Activated T-helper 17 cell treated with anti-CD3 and anti-CD28 coated beads, Interleukin-2, amount 50 U/mL, for 72 hours (primary cell): ENCODE results near the gene TTC9. TPM values are rescaled to one million over a fixed set of nuclear protein-coding genes. Genes with fewer than 3 reads are reported as not detected.
A peak's percentile ranks its signal among the peaks of the same experiment; 100 is the strongest.

Source experiments
- ATAC-seq: fragments of 150-1000 bp; cut with Tn5 transposase; replicated peaks from 2 replicates; pipeline ENCODE4 v1.10.0; 2021; ENCODE audit warnings: mild to moderate bottlenecking, moderate library complexity
- H3K27ac Mint-ChIP-seq: one replicate; pipeline ENCODE4 v1.8.0; 2022; ENCODE audit warnings: mixed read lengths
- H3K27me3 Mint-ChIP-seq: one replicate; pipeline ENCODE4 v1.8.0; 2022; ENCODE audit warnings: mixed read lengths
- H3K36me3 Mint-ChIP-seq: one replicate; pipeline ENCODE4 v1.8.0; 2022; ENCODE audit warnings: low read depth, mild to moderate bottlenecking, mixed read lengths
- H3K4me1 Mint-ChIP-seq: one replicate; pipeline ENCODE4 v1.8.0; 2022; ENCODE audit warnings: mixed read lengths
- H3K4me3 Mint-ChIP-seq: one replicate; pipeline ENCODE4 v1.8.0; 2022; ENCODE audit warnings: mild to moderate bottlenecking, mixed read lengths
- H3K9me3 Mint-ChIP-seq: one replicate; pipeline ENCODE4 v1.8.0; 2022; ENCODE audit warnings: mixed read lengths
- total RNA-seq, 2 donors: library from RNA; stranded (reverse); gene quantifications; one replicate each; pipeline ENCODE4 v1.2.3, GENCODE V29; 2022

The TTC9 gene
- total RNA-seq, 2 donors from 2014 or later, result 4.7 to 8.0 TPM

DNA sequence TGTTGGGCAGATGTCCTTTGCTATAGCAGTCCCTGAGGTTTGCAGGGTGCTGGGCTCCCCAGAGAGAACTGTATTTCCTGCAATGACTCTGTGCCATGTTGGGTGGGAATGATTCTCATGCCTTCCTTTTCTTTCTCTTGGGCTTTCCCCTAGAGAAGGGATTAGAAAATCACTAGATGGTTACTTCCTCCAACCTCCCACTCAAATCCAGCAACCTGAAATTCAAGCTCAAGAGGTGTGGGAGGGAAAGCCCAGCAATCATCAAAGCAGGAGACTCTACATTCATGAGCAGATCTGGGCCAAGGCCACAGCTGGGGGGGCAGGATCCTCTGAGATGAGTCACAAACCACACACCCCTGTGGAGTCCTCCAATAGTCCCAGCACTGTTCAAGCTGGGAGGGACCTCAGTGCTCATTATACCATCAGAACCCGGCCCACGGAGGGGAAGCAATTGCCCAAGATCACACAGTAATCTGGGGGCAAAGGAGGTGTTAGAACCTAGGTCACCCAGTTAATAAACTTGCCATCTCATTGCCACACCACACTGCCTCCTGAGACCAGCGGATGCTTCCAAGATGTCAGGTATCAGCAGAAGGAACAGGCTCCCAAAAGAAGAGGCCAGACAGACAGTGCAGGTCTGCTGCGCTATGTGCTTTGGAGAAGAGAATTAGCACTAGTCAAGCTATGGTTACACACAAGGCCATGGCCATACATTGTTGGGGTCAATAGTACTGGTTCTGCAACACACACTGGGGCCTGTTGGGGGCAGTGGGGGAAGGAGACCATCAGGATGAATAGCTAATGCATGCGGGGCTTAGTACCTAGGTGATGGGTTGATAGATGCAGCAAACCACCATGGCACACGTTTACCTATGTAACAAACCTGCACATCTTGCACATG lies 65.7 kb downstream of the TTC9 start:
- no peaks in the 10 kb centered on the region for H3K27me3 Mint-ChIP-seq
- H3K4me3 Mint-ChIP-seq, result no peak overlapping the region
- ATAC-seq, result peak; percentile 69
- H3K4me1 Mint-ChIP-seq, result no peaks in the 10 kb centered on the region
- no peaks in the 10 kb centered on the region for H3K9me3 Mint-ChIP-seq
- no peaks in the 10 kb centered on the region for H3K36me3 Mint-ChIP-seq
- H3K27ac Mint-ChIP-seq, result no peak overlapping the region

DNA sequence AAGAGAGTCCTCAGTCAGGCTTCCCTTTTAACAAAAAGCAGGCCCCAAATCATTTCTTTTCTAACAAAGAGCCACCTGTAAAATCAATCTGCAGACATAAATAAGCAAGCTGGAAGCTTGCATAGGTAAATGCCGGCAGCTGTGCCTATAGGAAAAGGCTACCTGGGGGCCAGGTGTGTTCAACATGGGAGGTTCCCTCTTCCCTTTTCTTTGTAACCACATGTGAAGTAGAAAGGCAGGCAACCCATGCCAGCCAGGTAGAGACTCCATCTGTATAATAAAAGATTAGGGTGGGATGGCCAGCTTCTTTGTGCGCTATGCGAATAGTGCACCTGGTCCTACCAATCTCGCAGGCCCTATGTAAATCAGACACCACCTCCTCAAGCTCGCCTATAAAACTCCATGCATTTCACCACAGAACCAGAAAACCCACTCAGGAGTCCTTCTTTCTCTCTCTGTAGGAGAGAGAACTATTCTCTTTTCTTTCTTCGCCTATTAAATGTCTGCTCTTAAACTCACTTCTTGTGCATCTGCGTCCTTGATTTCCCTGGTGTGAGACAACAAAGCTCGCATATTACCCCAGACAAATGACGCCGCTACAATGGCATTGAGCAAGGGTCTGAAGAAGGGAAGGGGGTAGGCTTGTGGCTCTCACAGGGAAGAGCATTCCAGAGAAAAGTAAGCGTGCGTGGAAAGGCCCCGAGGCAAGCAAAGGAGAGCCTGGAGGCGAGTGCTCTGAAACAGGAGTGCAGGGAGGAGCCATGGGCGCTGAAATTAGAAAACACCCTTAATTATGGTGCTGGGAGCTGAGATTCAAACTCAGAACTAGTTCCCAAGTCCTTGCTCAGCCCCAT lies 67.2 kb downstream of the TTC9 start:
- Mint-ChIP-seq H3K27ac (no peak overlapping the region), H3K9me3 (no peaks in the 10 kb centered on the region), H3K4me3 (no peak overlapping the region), H3K27me3 (no peaks in the 10 kb centered on the region), H3K4me1 (peaks cover 3% of the 10 kb centered on the region), H3K36me3 (no peaks in the 10 kb centered on the region)
- ATAC-seq, result no peak

DNA sequence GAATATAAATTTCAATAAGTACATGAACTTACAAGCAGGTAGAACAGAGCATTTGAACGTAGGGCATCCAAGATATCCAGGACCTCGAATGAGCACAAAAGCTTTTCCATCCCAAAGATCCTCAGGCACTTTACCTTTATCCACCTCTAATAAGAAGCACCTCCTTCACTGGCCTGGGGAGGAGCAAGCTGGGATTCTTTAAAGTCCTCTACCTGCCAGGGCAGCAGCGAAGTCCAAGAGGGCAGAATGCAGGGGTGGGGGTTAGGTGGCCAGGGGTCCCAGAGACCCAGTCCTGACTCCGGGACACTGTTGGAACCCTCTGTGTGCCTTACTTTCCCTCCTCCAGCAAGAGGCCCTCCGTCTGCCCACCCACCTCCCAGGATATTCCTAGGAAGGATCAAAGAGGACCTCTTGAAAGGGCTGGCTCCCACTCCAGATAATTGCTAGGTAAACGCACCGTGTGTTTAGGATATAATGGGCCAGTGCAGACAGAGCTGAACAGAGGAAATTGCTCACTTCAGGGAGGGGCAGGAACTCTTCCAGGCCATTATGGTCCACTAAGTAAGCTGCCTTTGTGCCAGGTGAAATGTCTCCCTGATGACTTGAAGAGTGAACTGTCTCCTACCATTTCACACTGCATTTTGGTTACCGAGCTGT lies 68.1 kb downstream of the TTC9 start:
- H3K27ac Mint-ChIP-seq, result no peak overlapping the region
- ATAC-seq, result no peak
- H3K27me3 Mint-ChIP-seq, result no peaks in the 10 kb centered on the region
- H3K36me3 Mint-ChIP-seq, result no peaks in the 10 kb centered on the region
- H3K4me3 Mint-ChIP-seq, result no peak overlapping the region
- H3K4me1 Mint-ChIP-seq, result peaks cover 6% of the 10 kb centered on the region
- no peaks in the 10 kb centered on the region for H3K9me3 Mint-ChIP-seq

DNA sequence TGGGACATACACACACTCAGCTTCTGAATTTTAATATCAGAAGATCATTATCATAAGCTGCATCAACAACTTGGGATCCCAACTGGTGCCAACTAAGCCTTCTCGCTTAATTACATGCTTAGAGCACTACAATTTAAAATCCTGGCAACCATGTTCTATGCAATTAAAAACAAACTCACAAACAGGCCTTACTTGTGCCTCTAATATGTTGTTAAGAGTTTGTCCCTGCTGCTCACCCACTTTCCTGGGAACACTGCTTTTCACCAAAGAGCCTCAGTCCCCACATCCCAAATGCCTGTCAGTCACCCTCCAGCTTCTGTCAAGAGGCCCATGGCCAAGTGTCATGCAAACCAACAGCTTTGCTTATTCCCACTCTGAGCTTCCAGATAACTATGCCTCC lies 69.7 kb downstream of the TTC9 start:
- Mint-ChIP-seq H3K9me3 (no peaks in the 10 kb centered on the region), H3K4me3 (no peak overlapping the region), H3K36me3 (no peaks in the 10 kb centered on the region), H3K27me3 (peaks cover 3% of the 10 kb centered on the region), H3K27ac (no peak overlapping the region), H3K4me1 (peaks cover 6% of the 10 kb centered on the region)
- no peak for ATAC-seq

DNA sequence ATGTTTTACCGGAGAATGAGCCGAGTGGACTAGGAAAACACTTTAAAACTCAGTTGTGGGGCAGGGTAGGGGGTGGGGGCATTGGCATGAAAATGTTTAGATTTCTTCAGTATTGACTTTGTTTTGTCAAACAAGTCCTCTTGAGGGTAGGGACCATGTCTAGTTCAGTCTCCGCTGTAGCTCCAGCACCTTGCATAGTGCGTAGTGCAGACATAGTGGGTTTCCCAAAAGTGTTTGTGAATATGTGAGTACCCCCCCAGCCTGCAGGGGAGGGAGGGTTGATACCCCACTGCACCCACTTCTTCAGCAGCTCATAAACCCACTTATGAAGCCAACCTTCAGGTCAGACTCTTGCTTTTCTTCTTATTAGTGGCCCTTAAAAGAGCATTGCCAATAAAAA lies 71.4 kb downstream of the TTC9 start:
- no peak for ATAC-seq
- Mint-ChIP-seq H3K27ac (no peak overlapping the region), H3K9me3 (no peaks in the 10 kb centered on the region), H3K36me3 (no peaks in the 10 kb centered on the region), H3K4me3 (no peak overlapping the region), H3K27me3 (peaks cover 3% of the 10 kb centered on the region), H3K4me1 (peaks cover 6% of the 10 kb centered on the region)

DNA sequence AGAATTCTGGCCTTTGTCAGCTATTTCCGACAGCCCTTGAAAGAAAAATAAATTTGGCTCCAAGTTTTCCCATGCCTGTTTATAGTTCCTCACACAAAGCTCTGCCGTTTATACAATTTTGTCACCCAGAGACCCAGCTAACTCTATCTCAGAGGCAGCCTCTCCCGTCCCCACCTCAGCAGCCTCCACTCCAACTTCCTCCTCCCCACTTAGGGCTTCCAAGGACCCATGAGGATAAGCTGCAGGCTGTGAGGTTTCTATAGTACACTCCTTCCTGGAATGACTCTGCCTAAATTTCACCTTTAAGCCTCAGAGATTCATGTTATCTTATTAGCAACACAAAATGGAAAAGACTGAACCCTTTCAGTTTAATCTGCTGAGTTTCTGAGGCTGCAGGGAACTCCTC lies 71.8 kb downstream of the TTC9 start:
- Mint-ChIP-seq H3K36me3 (no peaks in the 10 kb centered on the region), H3K27ac (peak overlapping the region; percentile 18), H3K4me3 (peak overlapping the region; percentile 1), H3K9me3 (no peaks in the 10 kb centered on the region), H3K27me3 (peaks cover 3% of the 10 kb centered on the region), H3K4me1 (peaks cover 6% of the 10 kb centered on the region)
- ATAC-seq, result no peak

DNA sequence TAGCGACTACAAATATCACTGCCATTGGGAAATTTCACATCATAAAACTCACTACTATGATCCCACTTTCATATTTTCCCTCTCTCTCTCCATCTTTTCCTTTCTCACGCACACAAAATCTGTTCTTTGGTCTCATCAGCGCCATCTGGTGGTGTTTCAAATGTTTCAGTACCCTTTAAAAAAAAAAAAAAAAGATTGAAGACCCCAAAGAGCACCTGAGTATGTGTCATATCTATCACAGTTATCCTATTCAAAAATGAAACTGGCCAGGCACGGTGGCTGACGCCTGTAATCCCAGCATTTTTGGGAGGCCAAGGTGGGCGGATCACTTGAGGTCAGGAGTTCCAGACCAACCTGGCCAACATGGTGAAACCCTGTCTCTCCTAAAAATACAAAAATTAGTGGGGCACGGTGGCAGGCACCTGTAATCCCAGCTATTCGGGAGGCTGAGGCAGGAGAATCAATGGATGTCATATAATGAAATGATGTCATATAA lies 72.4 kb downstream of the TTC9 start:
- Mint-ChIP-seq H3K4me1 (peaks cover 6% of the 10 kb centered on the region), H3K27ac (peak overlapping the region; percentile 18), H3K4me3 (peak overlapping the region; percentile 1), H3K36me3 (no peaks in the 10 kb centered on the region), H3K27me3 (peaks cover 3% of the 10 kb centered on the region), H3K9me3 (no peaks in the 10 kb centered on the region)
- peak; percentile 21 for ATAC-seq

DNA sequence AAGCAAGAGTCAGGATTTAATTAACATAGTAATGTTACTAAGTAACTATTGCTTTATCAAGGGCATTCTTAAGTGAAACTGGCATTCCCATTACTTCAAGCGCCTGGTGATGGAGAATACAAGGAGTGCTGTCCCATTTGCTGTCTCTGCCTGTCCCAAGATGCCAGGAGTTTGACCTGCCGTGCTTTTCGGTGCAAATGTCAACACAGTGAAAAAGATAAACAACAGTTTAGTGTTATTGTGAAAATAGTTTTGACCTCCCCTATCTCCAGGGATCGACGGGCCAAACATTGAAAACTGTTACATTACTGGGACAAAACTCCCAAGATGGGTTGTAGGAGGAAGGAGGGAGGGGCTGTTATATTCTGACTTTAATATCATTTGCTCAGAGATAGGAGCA lies 74.8 kb downstream of the TTC9 start:
- H3K36me3 Mint-ChIP-seq, result no peaks in the 10 kb centered on the region
- no peak overlapping the region for H3K4me3 Mint-ChIP-seq
- no peak overlapping the region for H3K27ac Mint-ChIP-seq

DNA sequence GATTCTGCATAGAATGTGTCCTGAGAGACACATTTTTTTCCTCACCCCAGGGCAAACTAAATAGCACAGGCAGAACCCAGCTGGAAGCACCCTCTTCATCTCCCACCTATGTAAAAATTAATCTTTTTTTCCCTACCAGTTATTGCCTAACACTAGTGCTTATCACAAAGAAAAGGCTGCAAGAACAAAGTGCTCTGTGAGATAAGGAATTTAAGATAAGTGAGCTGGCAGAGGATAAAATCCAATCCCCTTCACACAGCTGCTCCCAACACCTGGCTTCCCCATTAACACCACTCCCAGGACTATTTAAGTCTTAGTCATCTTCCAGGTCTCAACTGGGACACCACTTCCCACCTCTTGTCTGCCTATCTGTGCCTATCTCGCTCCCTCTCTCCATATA lies 75.2 kb downstream of the TTC9 start:
- H3K4me3 Mint-ChIP-seq, result no peak overlapping the region
- H3K27ac Mint-ChIP-seq, result no peak overlapping the region
- no peaks in the 10 kb centered on the region for H3K36me3 Mint-ChIP-seq
- no peaks in the 10 kb centered on the region for H3K9me3 Mint-ChIP-seq
- no peak for ATAC-seq
- peaks cover 6% of the 10 kb centered on the region for H3K4me1 Mint-ChIP-seq
- peaks cover 3% of the 10 kb centered on the region for H3K27me3 Mint-ChIP-seq

More for the DNA sequence above, 74.8 kb downstream of the TTC9 start:
- no peak for ATAC-seq
- peaks cover 3% of the 10 kb centered on the region for H3K27me3 Mint-ChIP-seq
- no peaks in the 10 kb centered on the region for H3K9me3 Mint-ChIP-seq
- H3K4me1 Mint-ChIP-seq, result peaks cover 6% of the 10 kb centered on the region

DNA sequence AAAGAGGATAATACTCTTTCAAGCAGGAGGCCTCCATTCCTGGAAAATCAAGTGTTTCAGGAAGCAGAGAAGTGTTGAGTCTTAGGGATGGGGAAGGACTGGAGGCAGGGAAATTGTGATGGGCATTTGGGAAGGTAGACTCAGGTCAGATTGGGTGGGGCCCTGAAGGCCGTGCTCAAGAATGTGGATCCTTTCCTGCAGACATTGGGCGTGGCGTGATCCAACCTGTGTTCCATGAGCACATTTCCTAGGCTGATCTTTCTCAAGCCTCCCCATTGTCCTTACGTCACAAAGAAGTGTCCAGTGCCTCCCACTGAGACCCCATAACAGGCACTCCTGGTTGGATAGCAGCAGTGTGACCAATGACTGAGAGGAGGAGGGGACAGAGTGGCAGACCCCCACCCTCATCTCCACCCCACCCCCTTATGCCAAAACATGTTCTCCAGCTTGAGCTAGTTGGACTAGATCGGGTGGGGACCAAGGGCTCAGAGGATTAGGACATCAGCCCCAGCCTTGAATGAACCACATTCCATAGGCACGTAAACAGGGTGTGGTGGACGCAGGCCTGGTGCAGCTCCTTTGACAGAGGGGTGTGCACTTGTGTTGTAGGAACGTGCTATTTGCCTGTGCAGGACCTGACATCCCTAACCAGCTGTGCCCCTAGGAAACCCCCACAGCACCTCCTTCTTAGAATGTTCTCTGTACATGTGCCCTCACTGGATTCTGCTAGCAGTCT lies 76.8 kb downstream of the TTC9 start:
- H3K4me3 Mint-ChIP-seq, result no peak overlapping the region
- H3K4me1 Mint-ChIP-seq, result peaks cover 6% of the 10 kb centered on the region
- H3K27me3 Mint-ChIP-seq, result peaks cover 3% of the 10 kb centered on the region
- ATAC-seq, result no peak
- H3K27ac Mint-ChIP-seq, result no peak overlapping the region
- no peaks in the 10 kb centered on the region for H3K36me3 Mint-ChIP-seq
- H3K9me3 Mint-ChIP-seq, result no peaks in the 10 kb centered on the region

DNA sequence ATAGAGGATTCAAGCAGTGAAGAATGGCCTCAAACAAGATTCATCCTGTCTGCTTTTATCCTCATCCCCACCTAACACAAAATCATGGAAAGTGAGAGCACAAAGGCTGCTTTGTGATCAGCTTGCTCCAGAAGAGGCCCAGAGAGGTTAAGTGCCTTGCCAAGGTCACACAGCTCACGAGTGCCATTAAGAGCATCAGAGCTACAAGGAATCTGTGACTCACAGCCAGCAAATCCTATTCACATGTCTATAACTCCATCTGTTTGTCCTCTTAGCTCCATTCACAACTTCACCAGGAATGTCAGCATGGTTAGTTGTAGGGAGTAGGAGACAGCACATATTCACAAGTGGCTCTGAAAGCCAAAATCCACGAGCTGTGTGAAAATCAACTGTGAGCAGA lies 79.8 kb downstream of the TTC9 start:
- Mint-ChIP-seq H3K4me3 (no peak overlapping the region), H3K4me1 (no peaks in the 10 kb centered on the region), H3K27ac (no peak overlapping the region), H3K36me3 (no peaks in the 10 kb centered on the region), H3K27me3 (no peaks in the 10 kb centered on the region), H3K9me3 (no peaks in the 10 kb centered on the region)
- ATAC-seq, result no peak

DNA sequence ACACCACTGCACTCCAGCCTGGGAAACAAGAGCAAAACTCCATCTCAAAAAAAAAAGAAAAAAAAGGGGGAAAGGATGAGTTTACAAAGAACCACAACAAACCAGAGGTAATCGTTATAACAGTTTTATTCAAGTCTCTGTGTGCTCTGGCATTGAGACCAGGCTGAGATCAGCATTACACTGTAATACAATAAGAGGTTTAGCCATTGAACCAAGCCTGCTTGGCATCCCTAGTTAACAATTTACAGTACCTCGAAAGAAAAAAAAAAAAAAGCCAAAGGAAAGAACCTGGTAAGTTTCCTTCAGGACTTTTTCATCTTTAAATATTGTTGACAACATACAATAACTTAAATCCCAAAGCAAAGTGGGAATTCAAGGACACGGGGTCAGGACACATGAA lies 80.7 kb downstream of the TTC9 start:
- Mint-ChIP-seq H3K36me3 (no peaks in the 10 kb centered on the region), H3K4me1 (no peaks in the 10 kb centered on the region), H3K4me3 (no peak overlapping the region), H3K9me3 (no peaks in the 10 kb centered on the region), H3K27me3 (no peaks in the 10 kb centered on the region), H3K27ac (peak overlapping the region; percentile 7)
- ATAC-seq, result no peak

DNA sequence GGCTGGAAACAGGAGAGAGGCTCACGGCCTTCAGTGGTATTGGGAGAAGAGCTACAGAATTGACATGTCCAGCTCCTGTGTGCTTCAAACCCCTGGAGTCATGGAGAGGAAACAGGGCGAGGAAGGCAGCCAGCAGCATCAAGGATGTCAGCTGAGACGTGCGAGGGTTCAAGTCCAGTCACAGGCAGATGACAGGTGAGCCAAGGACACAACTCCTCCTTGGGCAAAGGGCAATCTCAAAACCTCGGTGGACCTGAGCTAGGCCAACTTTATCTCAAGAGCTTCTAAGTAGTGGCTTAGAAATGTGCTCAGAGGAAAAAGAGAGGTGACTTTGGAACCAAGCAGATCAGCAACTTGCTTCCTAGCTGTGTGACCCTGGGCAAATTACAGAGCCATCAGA lies 81.6 kb downstream of the TTC9 start:
- Mint-ChIP-seq H3K36me3 (no peaks in the 10 kb centered on the region), H3K27ac (peak overlapping the region; percentile 7), H3K9me3 (no peaks in the 10 kb centered on the region), H3K4me1 (no peaks in the 10 kb centered on the region), H3K4me3 (no peak overlapping the region), H3K27me3 (no peaks in the 10 kb centered on the region)
- ATAC-seq, result no peak

DNA sequence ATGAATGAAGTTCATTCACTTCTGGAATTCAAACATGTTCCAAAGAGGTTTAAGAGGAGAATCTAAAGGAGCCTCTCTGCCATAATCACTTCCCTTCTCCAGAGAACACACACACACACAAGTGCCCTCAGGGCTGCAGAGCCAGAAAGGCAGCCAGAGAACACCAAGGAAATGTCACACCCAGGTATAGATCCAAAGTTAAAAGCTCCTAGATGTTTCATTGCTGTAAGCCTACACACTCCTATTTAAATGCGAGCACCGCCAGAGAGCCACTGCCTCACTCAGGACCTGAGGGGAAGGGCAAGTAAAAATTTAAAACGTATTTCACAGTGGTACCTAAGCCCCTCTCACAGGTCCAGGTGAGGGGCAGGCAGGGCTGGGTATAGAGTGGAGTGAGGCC lies 82.4 kb downstream of the TTC9 start:
- H3K27ac Mint-ChIP-seq, result no peak overlapping the region
- H3K27me3 Mint-ChIP-seq, result no peaks in the 10 kb centered on the region
- no peaks in the 10 kb centered on the region for H3K4me1 Mint-ChIP-seq
- H3K9me3 Mint-ChIP-seq, result no peaks in the 10 kb centered on the region
- no peaks in the 10 kb centered on the region for H3K36me3 Mint-ChIP-seq
- no peak for ATAC-seq
- no peak overlapping the region for H3K4me3 Mint-ChIP-seq
